Loucy (cell line): ENCODE measurements around the gene PLEK2.

Source experiments
- H2AFZ ChIP-seq: fragments of 200-600 bp; sonication (generic); 2 replicates; pipeline ENCODE4 v1.6.0; 2016; ENCODE audit warnings: antibody characterized with exemption, mild to moderate bottlenecking, low read length, moderate library complexity
- H3F3A ChIP-seq: fragments of 200-600 bp; 2 replicates; pipeline ENCODE4 v1.6.0; 2016; ENCODE audit warnings: antibody characterized with exemption, low read depth, mild to moderate bottlenecking
- H3K27me3 ChIP-seq: fragments of 200-600 bp; sonication (generic); 2 replicates; pipeline ENCODE4 v1.6.1; 2014; ENCODE audit warnings: low read length, mild to moderate bottlenecking; ENCODE audit not compliant: insufficient read depth, poor library complexity, severe bottlenecking
- H3K36me3 ChIP-seq: fragments of 200-600 bp; sonication (generic); 2 replicates; pipeline ENCODE4 v1.6.1; 2016; ENCODE audit warnings: low read length; ENCODE audit not compliant: insufficient read depth
- H3K4me1 ChIP-seq: fragments of 200-600 bp; sonication (generic); 2 replicates; pipeline ENCODE4 v1.5.1; 2014; ENCODE audit warnings: low read length, mild to moderate bottlenecking; ENCODE audit not compliant: insufficient read depth, poor library complexity, severe bottlenecking
- H3K4me2 ChIP-seq: fragments of 200-600 bp; sonication (generic); 2 replicates; pipeline ENCODE4 v1.6.0; 2014; ENCODE audit warnings: antibody characterized with exemption, low read length, low read depth, mild to moderate bottlenecking; ENCODE audit not compliant: poor library complexity, severe bottlenecking
- H3K4me3 ChIP-seq: fragments of 200-600 bp; sonication (generic); 2 replicates; pipeline ENCODE4 v1.5.1; 2014; ENCODE audit warnings: low read length, mild to moderate bottlenecking, mixed read lengths; ENCODE audit not compliant: poor library complexity, severe bottlenecking
- H3K79me2 ChIP-seq: fragments of 200-600 bp; sonication (generic); 2 replicates; pipeline ENCODE4 v1.6.1; 2014; ENCODE audit warnings: low read length; ENCODE audit not compliant: insufficient read depth
- H3K9ac ChIP-seq: fragments of 200-600 bp; sonication (generic); 2 replicates; pipeline ENCODE4 v1.6.0; 2014; ENCODE audit warnings: mild to moderate bottlenecking, low read depth, low read length, moderate library complexity; ENCODE audit not compliant: poor library complexity, severe bottlenecking
- H3K9me2 ChIP-seq: fragments of 200-600 bp; sonication (generic); replicated peaks from 2 replicates; pipeline ENCODE4 v1.6.1; 2016; ENCODE audit warnings: low read depth, low read length, mixed read lengths
- H3K9me3 ChIP-seq: fragments of 200-600 bp; sonication (generic); 2 replicates; pipeline ENCODE4 v1.6.1; 2014; ENCODE audit warnings: mild to moderate bottlenecking, antibody characterized with exemption, low read length, low read depth; ENCODE audit not compliant: insufficient read depth
- H4K20me1 ChIP-seq: fragments of 200-600 bp; sonication (generic); 2 replicates; pipeline ENCODE4 v1.6.0; 2014; ENCODE audit warnings: antibody characterized with exemption, low read length, mild to moderate bottlenecking; ENCODE audit not compliant: insufficient read depth, poor library complexity, severe bottlenecking
- EZH2phosphoT487 ChIP-seq: fragments of 200-600 bp; IDR thresholded peaks from 2 replicates; pipeline ENCODE4 v1.6.1; 2018; ENCODE audit warnings: antibody characterized with exemption, mild to moderate bottlenecking, moderate library complexity, borderline replicate concordance
- TF ChIP-seq, protein P1 (sequence below): fragments of 200-600 bp; sonication (generic); conservative IDR thresholded peaks from 2 replicates; pipeline ENCODE4 v1.5.1; 2014; ENCODE audit warnings: mild to moderate bottlenecking, antibody characterized with exemption, low read length

PLEK2 gene

DNA sequence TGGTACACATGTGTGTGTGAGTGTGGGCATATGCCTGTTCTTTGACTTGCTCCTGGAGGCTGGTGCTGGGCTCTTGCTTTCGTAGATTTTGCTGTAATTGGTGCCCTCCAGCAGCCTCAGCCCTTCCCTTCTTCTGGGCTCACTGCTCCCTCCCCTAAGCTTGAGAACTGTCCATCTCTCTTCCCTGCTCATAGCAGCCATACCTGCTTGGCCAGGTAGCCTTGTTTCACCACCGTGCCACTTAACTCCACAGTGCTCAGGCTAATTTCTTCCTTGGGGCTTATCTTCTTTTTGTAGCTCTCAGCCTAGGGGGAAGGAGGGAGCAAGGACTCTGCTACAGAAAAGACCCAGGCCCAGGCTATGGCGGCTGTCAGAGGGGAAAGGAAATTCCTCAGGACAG, 19.8 kb downstream of the PLEK2 start:
- Histone ChIP-seq H3K4me2 (no peak overlapping the region), H3K79me2 (no peaks in the 10 kb centered on the region), H2AFZ (peak overlapping the region; percentile 45; the same call in 1 of the 2 replicates), H3K9me2 (no peaks in the 10 kb centered on the region), H3K9ac (no peak overlapping the region), H4K20me1 (no peaks in the 10 kb centered on the region), H3F3A (no peaks in the 10 kb centered on the region), H3K9me3 (no peaks in the 10 kb centered on the region), H3K27me3 (no peaks in the 10 kb centered on the region), H3K36me3 (no peaks in the 10 kb centered on the region; the same call in 1 of the 2 replicates), H3K4me3 (no peak overlapping the region), H3K4me1 (peaks cover 11% of the 10 kb centered on the region)
- TF ChIP-seq, protein P1, sequence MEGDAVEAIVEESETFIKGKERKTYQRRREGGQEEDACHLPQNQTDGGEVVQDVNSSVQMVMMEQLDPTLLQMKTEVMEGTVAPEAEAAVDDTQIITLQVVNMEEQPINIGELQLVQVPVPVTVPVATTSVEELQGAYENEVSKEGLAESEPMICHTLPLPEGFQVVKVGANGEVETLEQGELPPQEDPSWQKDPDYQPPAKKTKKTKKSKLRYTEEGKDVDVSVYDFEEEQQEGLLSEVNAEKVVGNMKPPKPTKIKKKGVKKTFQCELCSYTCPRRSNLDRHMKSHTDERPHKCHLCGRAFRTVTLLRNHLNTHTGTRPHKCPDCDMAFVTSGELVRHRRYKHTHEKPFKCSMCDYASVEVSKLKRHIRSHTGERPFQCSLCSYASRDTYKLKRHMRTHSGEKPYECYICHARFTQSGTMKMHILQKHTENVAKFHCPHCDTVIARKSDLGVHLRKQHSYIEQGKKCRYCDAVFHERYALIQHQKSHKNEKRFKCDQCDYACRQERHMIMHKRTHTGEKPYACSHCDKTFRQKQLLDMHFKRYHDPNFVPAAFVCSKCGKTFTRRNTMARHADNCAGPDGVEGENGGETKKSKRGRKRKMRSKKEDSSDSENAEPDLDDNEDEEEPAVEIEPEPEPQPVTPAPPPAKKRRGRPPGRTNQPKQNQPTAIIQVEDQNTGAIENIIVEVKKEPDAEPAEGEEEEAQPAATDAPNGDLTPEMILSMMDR = no peak
- no peak for TF ChIP-seq EZH2phosphoT487

DNA sequence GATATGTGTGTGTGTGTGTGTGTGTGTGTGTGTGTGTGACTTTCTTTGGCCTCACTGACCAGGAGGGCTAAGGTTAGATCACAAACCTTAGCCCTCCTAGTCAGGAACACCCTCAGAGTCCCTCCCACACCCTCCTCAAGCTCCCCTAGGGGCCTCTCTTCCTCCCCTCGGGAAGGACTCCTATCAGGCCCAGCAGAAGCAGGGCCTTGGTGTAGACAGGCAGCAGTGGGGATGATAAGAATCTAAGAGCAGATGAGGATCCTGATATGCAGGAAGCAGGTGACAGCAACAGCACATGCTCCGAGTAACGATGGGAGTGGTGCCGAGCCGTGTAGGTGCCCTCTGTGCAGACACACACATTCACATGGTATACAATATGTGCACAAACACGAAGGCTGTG, 20.7 kb downstream of the PLEK2 start:
- Histone ChIP-seq H3K4me1 (peaks cover 11% of the 10 kb centered on the region), H3K9ac (no peak overlapping the region), H3F3A (no peaks in the 10 kb centered on the region), H3K4me3 (no peak overlapping the region), H3K9me3 (no peaks in the 10 kb centered on the region), H3K36me3 (peaks cover 4% of the 10 kb centered on the region; the same call in 1 of the 2 replicates), H2AFZ (peak overlapping the region; percentile 62; the same call in 1 of the 2 replicates), H3K79me2 (no peaks in the 10 kb centered on the region), H3K4me2 (peak overlapping the region; percentile 13), H3K9me2 (no peaks in the 10 kb centered on the region), H3K27me3 (no peaks in the 10 kb centered on the region), H4K20me1 (no peaks in the 10 kb centered on the region)
- TF ChIP-seq EZH2phosphoT487 = no peak
- TF ChIP-seq, protein P1 = no peak

DNA sequence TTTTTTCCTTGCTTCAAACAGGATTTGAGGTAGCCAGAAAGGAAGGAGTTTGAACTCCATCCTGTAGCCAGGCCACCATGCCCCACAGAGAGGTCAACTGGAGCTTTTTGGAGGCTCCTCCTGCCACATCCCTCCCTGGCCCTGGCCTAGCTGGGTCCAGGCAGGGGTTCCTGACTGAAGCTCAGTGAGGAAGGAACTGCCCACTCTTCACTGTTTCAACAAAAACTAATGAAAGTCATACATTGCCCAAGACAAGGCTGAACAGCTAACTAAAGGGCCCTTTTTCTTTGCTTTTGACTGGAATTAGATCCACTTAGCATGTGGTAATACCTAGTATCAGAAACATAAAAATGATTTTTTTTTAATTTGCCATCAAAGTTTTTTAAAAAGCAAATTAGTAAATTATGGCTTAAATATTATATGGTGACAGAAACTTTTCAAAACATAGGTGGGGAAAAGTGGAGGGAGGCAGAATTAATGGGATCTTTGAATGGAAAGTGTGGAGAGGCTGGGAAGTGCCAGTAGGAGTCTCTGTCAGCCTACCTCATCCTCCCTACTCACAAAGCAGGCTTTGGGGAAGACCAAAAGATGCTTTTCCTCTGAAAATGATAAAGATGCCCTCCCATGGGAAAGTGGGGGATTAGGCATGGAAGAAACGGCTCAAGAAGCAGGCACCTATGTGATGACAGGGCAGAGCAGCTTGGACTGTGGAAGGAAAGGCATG, 22.0 kb downstream of the PLEK2 start:
- Histone ChIP-seq H3F3A (no peaks in the 10 kb centered on the region), H3K36me3 (peaks cover 17% of the 10 kb centered on the region; the same call in 1 of the 2 replicates), H3K79me2 (no peaks in the 10 kb centered on the region), H3K9me2 (no peaks in the 10 kb centered on the region), H3K9me3 (no peaks in the 10 kb centered on the region), H4K20me1 (no peaks in the 10 kb centered on the region), H2AFZ (no peak overlapping the region), H3K27me3 (no peaks in the 10 kb centered on the region), H3K4me3 (no peak overlapping the region), H3K9ac (no peak overlapping the region), H3K4me1 (peaks cover 11% of the 10 kb centered on the region), H3K4me2 (no peak overlapping the region)
- TF ChIP-seq EZH2phosphoT487 = no peak
- TF ChIP-seq, protein P1 = no peak
